NB4 (cell line): ENCODE measurements around the gene GABBR2.

Experiments used
- DNase-seq: peaks from one replicate; pipeline ENCODE4 v3.0.0; 2010; ENCODE audit warnings: low read depth
- H3K4me3 ChIP-seq: one replicate; pipeline ENCODE4 v1.5.1; 2011; ENCODE audit warnings: mild to moderate bottlenecking, low read depth, low read length, moderate library complexity
- MYC ChIP-seq: IDR thresholded peaks from 2 replicates; pipeline ENCODE4 v1.6.1; 2011; ENCODE audit warnings: low read depth, low read length
- POLR2A ChIP-seq: IDR thresholded peaks from 2 replicates; pipeline ENCODE4 v1.6.1; 2011; ENCODE audit warnings: mild to moderate bottlenecking; ENCODE audit not compliant: insufficient read length; ENCODE audit errors: extremely low read depth
- TF ChIP-seq, protein P1 (sequence below): IDR thresholded peaks from one replicate; pipeline ENCODE4 v1.5.1; 2012; ENCODE audit warnings: low read depth, low read length
- TF ChIP-seq, protein P2 (sequence below): IDR thresholded peaks from 2 replicates; pipeline ENCODE4 v1.6.1; 2011; ENCODE audit warnings: low read depth, low read length

Gene GABBR2

DNA sequence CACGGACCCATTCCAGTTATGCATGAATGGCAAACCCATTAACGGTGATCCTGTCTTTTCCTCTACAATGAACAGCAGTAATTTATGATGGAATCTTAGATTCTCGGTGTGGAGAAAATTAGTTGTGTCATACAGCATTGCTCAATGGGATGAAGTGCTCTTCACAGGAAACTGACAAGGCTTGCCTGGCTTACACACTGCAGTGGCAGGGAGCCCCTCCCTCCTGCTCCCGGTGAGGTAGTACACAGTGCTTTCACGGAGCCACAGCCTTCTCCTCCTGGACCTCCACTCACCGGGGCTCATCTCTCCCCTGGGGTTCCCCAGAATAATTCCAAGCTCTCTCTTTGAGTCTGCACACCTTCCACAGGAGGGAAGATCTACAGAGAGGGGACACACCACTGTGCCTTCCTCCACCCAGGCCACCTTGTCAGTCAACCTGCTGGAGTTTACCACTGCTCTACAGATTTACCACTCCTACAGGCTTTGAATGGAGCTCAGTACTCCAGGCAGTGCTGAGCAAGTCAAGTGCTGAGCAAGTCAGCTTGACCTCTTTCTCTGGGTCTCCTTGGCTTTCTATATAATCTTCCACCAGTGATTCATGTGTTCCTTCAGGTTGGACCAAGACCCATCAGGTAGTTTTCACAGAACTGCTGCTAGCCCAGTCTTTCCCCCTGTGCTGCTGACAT is 394.2 kb downstream of the GABBR2 start:
- no peak overlapping the region for H3K4me3 ChIP-seq
- peak; percentile 61 for DNase-seq
- TF ChIP-seq, protein P1, sequence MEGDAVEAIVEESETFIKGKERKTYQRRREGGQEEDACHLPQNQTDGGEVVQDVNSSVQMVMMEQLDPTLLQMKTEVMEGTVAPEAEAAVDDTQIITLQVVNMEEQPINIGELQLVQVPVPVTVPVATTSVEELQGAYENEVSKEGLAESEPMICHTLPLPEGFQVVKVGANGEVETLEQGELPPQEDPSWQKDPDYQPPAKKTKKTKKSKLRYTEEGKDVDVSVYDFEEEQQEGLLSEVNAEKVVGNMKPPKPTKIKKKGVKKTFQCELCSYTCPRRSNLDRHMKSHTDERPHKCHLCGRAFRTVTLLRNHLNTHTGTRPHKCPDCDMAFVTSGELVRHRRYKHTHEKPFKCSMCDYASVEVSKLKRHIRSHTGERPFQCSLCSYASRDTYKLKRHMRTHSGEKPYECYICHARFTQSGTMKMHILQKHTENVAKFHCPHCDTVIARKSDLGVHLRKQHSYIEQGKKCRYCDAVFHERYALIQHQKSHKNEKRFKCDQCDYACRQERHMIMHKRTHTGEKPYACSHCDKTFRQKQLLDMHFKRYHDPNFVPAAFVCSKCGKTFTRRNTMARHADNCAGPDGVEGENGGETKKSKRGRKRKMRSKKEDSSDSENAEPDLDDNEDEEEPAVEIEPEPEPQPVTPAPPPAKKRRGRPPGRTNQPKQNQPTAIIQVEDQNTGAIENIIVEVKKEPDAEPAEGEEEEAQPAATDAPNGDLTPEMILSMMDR: no peak
- no peak for TF ChIP-seq MYC
- TF ChIP-seq, protein P2, sequence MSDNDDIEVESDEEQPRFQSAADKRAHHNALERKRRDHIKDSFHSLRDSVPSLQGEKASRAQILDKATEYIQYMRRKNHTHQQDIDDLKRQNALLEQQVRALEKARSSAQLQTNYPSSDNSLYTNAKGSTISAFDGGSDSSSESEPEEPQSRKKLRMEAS: no peak
- no peak for TF ChIP-seq POLR2A

DNA sequence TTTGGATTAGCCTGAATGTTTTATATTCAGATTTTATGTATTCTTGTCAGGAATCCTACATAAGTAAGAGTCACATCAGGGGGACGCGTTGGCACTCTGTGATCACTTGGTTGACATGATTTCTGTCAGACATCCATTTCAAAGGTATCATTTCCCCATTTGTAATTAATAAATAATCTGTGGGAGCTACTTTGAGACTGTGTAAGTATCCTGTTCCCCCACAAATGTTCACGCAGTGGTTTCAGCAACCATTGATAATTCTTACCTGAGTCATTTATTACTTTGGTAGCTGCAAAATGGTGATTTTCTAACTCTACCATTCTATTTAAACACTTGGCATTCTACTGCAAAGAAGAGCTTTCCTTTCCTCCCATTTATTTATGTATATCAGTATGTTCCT is 396.4 kb downstream of the GABBR2 start:
- no peak overlapping the region for H3K4me3 ChIP-seq
- DNase-seq: no peak
- TF ChIP-seq MYC (no peak), POLR2A (no peak)
- TF ChIP-seq, protein P2: no peak
- TF ChIP-seq, protein P1: no peak

DNA sequence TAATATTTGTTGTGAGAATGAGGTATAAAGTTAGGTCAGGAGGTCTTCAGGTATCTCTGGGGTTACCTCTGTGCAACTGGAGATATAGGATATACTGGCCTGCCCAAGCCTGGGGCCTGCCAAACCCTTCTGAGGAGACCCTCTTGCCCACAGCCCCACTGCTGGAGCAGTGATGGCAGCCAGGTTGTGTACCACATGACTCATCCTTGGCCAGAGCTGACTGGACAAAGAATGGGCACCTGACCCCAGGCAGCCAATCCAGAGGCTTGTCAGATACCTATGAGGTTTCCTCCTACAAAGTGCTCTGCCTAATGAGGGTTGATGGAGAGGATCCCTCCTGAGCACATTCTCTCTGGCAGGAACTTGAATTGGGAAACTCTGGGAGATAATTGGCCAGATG is 397.2 kb downstream of the GABBR2 start:
- DNase-seq: no peak
- no peak for TF ChIP-seq POLR2A
- no peak for TF ChIP-seq MYC
- TF ChIP-seq, protein P1: no peak
- TF ChIP-seq, protein P2: no peak
- H3K4me3 ChIP-seq: no peak overlapping the region

DNA sequence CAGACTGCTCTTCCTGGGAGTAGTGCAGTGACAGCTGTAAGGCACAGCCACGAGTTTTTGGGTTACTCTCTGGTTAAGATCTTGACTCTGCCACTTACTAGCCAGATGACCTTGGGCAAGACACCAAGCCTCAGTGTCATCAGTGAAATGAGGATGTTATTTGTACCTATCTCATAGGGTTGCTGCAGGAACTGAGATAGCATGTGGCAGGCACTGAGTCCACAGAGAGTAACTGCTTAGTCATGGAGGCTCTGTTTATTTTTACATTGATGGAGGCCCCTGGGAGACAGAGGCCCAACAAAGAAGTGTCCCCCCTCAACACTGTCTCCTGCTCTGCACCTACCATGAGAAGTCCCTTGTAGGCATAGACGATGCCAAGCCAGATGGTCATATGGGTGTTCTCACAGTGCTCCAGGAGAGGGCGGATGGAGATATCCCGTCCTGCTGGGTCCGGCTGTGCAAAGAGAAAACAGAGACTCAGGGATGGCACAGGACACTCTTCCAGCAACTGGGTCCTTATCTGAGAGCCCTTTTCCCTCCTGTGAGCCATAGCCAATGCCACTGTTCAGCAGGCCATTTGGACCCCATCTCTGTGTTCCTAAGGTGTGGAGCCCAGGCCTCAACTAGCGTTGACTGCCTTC is 397.9 kb downstream of the GABBR2 start:
- TF ChIP-seq, protein P1: no peak
- TF ChIP-seq MYC (no peak), POLR2A (no peak)
- TF ChIP-seq, protein P2: no peak
- DNase-seq: peak; percentile 16
- no peak overlapping the region for H3K4me3 ChIP-seq

DNA sequence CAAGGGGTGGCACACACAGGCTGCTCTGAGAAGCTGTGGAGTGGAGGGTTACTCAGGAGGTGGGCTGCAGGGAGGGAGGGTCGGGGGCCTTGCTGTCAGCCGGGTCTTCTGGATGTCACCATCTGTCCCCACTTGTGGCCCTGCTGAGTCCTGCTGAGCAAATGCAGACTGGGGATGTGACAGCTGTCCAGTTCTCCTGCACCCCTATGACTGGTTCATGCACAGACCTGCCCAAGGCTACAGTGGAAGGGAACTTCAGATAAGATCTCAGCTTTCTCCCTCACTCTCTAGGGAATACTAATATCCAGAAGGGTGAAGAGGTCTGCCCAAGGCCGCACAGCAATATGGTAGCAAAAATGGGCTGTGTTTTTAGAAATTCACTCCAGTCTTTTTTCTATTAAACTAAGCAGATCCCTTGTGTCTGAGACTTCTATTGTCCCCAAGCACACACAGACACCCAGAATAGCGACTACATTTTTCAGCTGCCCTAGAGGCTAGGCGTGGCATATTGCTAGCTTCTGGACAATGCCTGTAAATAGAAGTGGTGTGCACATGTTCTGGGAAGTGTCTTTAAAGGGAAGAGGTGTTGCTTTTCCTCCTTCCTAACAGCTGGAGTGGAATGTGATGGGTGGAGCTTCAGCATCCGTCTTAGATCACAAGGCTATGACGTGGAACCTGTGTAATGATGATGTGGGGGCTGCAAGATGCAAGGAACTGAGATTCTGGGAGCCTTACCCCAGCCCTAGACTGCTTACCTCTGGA is 402.2 kb downstream of the GABBR2 start:
- no peak overlapping the region for H3K4me3 ChIP-seq
- no peak for DNase-seq
- TF ChIP-seq MYC: no peak
- TF ChIP-seq POLR2A: no peak
- TF ChIP-seq, protein P1: no peak
- TF ChIP-seq, protein P2: no peak
